Spleen (tissue), 7 donors: ENCODE results near the gene HSPB6.

ENCODE experiments used
- CTCF ChIP-seq, 11 experiments: fragments of 200-600 bp in 7 of 11; fragments of 450-650 bp in 4 of 11; sonication (generic) in 4 of 11; IDR thresholded peaks in 8 of 11; conservative IDR thresholded peaks in 3 of 11; 1 replicate in 7 of 11; 2 replicates in 4 of 11; pipeline versions ENCODE4 v1.4.0 to v1.8.0; 2016 to 2021; ENCODE audit warnings: antibody characterized with exemption in 11 of 11, inconsistent platforms in 4 of 11, mild to moderate bottlenecking in 1 of 11
- POLR2A ChIP-seq, 3 donors: fragments of 450-650 bp; IDR thresholded peaks; one replicate each; pipeline ENCODE4 v1.5.1; 2017; ENCODE audit warnings: antibody characterized with exemption in 3 of 3, mild to moderate bottlenecking in 1 of 3
- donor health status: DM: no; HTN: no; CAD: no; lungs with moderate emphysema.
- donor health status: DM: no; HTN: no; CAD: no.
- donor health status: DM: no; HTN: no; CAD: no.

DNA sequence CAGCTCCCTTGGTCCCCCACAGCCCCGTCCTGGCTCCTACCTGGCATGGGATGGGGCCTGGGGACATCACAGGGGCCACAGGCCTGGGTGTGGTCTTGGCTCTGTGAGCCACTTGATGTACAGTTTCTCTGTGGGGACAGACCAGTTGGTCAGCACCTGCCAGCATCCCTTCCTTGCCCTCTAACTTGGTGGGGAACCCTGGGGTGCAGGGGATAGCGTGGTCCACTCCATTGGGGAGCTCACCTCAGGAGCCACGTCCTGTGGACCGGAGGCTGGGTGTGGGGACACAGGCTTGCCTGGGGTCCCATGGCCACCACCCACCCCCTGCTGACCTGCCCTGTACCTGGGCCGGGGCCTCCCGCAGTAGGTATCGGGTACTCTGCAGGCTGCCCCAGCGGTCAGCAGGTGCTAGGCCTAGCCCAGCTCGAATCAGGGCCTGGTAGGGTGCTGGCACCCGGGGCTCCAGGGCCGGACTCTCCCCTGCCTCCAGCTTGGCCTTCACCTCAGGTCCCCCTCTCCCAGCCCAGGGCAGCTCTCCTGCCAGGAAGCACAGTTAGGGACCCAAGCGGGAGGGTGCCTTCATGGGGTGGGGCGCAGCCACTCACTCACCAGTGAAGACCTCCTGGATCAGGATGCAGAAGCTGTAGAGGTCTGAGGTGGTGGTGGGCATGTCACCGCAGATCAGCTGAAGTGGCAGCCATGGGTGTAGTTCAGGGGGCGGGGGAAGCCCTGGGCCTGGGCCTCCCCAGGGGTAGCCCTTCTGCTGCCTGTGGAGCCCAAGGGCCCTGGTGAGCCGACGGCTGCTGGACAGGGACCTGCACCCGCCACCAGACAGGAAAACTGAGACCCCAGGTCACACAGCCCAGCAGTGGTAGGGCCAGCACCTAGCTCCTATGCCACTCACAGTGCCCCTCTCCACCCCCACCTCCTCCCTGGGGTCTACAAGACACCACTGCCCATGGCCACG, 33.4 kb upstream of the HSPB6 start:
- no peak for TF ChIP-seq CTCF (IDR thresholded peaks at IDR 0.05 in 8 of 11, conservative IDR thresholded peaks at IDR 0.05 in 3 of 11)
- TF ChIP-seq POLR2A (IDR thresholded peaks at IDR 0.05) = no peak
